Measurements from ENCODE around the gene MICAL3. TPM values are rescaled to one million over a fixed set of nuclear protein-coding genes. Genes with fewer than 3 reads are reported as not detected.
"Not testable (repeated sequence)": the region's sequence is repeated elsewhere in the genome, so short reads cannot be mapped to it uniquely, and the experiment has no call there.

MICAL3 gene
- total and polyA plus RNA-seq, 2 experiments from 2014 or later: 6.1 to 25.1 TPM

GRCh38 chr22:17769716-17770082, 254.7 kb downstream of the MICAL3 start:
- Histone ChIP-seq H3K9me3 (ENCODE audit: low read depth) (no peaks in the 10 kb centered on the region), H3K9ac (no peak overlapping the region), H3K79me2 (ENCODE audit: insufficient read depth) (peaks cover 31% of the 10 kb centered on the region), H3K27me3 (replicated peaks; ENCODE audit: insufficient read depth) (no peaks in the 10 kb centered on the region), H3K4me3 (no peak overlapping the region), H3F3A (ENCODE audit: insufficient read depth) (no peaks in the 10 kb centered on the region), H2AFZ (no peak overlapping the region), H3K9me2 (ENCODE audit: insufficient read depth) (no peaks in the 10 kb centered on the region), H4K20me1 (ENCODE audit: insufficient read depth) (no peaks in the 10 kb centered on the region), H3K4me1 (ENCODE audit: insufficient read depth) (peaks cover 11% of the 10 kb centered on the region), H3K36me3 (ENCODE audit: low read depth) (no peaks in the 10 kb centered on the region), H3K27ac (no peak overlapping the region), H3K4me2 (ENCODE audit: unreplicated experiment) (no peak overlapping the region)
- TF ChIP-seq EZH2 (IDR thresholded peaks at IDR 0.05; ENCODE audit: insufficient read depth, poor library complexity, severe bottlenecking): no peak
- no peak for TF ChIP-seq EZH2phosphoT487 (IDR thresholded peaks at IDR 0.05; ENCODE audit: insufficient read depth, low read depth)
- DNase-seq: no peak
- in situ Hi-C loops (cut with MboI): no loop called here
- WGBS, 2 experiments (ENCODE audit: low coverage in 1 of 2, low lambda C conversion rate in 2 of 2, missing lambda C conversion rate in 2 of 2): 93 to 96% methylated on average over 8 to 9 of the region's 9 CpGs

GRCh38 chr22:17769013-17769715, 255.2 kb downstream of the MICAL3 start:
- Histone ChIP-seq H3K9ac (no peak overlapping the region), H3K27me3 (replicated peaks; ENCODE audit: insufficient read depth) (no peaks in the 10 kb centered on the region), H3K9me3 (ENCODE audit: low read depth) (no peaks in the 10 kb centered on the region), H3K4me3 (no peak overlapping the region), H3F3A (ENCODE audit: insufficient read depth) (no peaks in the 10 kb centered on the region), H4K20me1 (ENCODE audit: insufficient read depth) (no peaks in the 10 kb centered on the region), H3K4me1 (ENCODE audit: insufficient read depth) (peaks cover 11% of the 10 kb centered on the region), H3K9me2 (ENCODE audit: insufficient read depth) (no peaks in the 10 kb centered on the region), H3K4me2 (ENCODE audit: unreplicated experiment) (no peak overlapping the region), H2AFZ (no peak overlapping the region), H3K79me2 (ENCODE audit: insufficient read depth) (peaks cover 32% of the 10 kb centered on the region), H3K36me3 (ENCODE audit: low read depth) (no peaks in the 10 kb centered on the region), H3K27ac (no peak overlapping the region)
- in situ Hi-C loops (cut with MboI): no loop called here
- WGBS, 2 experiments (ENCODE audit: low coverage in 1 of 2, low lambda C conversion rate in 2 of 2, missing lambda C conversion rate in 2 of 2): 94 to 96% methylated on average over 14 of the region's 14 CpGs
- DNase-seq: no peak
- TF ChIP-seq EZH2phosphoT487 (IDR thresholded peaks at IDR 0.05; ENCODE audit: insufficient read depth, low read depth) (no peak), EZH2 (IDR thresholded peaks at IDR 0.05; ENCODE audit: insufficient read depth, poor library complexity, severe bottlenecking) (no peak)

GRCh38 chr22:17767233-17768065, 256.9 kb downstream of the MICAL3 start:
- H2AFZ ChIP-seq: no peak overlapping the region
- no peaks in the 10 kb centered on the region for H3K27me3 ChIP-seq (replicated peaks; ENCODE audit: insufficient read depth)
- H3K4me3 ChIP-seq: no peak overlapping the region
- H3K36me3 ChIP-seq (ENCODE audit: low read depth): no peaks in the 10 kb centered on the region
- H4K20me1 ChIP-seq (ENCODE audit: insufficient read depth): no peaks in the 10 kb centered on the region
- no peaks in the 10 kb centered on the region for H3F3A ChIP-seq (ENCODE audit: insufficient read depth)
- no peak overlapping the region for H3K9ac ChIP-seq
- in situ Hi-C loops (cut with MboI): no loop called here
- H3K27ac ChIP-seq: no peak overlapping the region
- no peaks in the 10 kb centered on the region for H3K9me2 ChIP-seq (ENCODE audit: insufficient read depth)
- H3K9me3 ChIP-seq (ENCODE audit: low read depth): no peaks in the 10 kb centered on the region
- DNase-seq: no peak
- no peak for TF ChIP-seq EZH2 (IDR thresholded peaks at IDR 0.05; ENCODE audit: insufficient read depth, poor library complexity, severe bottlenecking)
- no peaks in the 10 kb centered on the region for H3K4me1 ChIP-seq (ENCODE audit: insufficient read depth)
- no peak overlapping the region for H3K4me2 ChIP-seq (ENCODE audit: unreplicated experiment)
- peaks cover 36% of the 10 kb centered on the region for H3K79me2 ChIP-seq (ENCODE audit: insufficient read depth)
- 93 to 94% methylated on average over 14 of the region's 14 CpGs for WGBS, 2 experiments (ENCODE audit: low coverage in 1 of 2, low lambda C conversion rate in 2 of 2, missing lambda C conversion rate in 2 of 2)

GRCh38 chr22:17764852-17765251, 259.5 kb downstream of the MICAL3 start:
- DNase-seq; in situ Hi-C loops (cut with MboI); H4K20me1 ChIP-seq (ENCODE audit: insufficient read depth); H3K27ac ChIP-seq; H3K4me1 ChIP-seq (ENCODE audit: insufficient read depth); H3K36me3 ChIP-seq (ENCODE audit: low read depth); H2AFZ ChIP-seq; H3K4me2 ChIP-seq (ENCODE audit: unreplicated experiment); H3K9me2 ChIP-seq (ENCODE audit: insufficient read depth); H3K4me3 ChIP-seq; H3K9ac ChIP-seq; H3K9me3 ChIP-seq (ENCODE audit: low read depth); H3K27me3 ChIP-seq (replicated peaks; ENCODE audit: insufficient read depth); H3F3A ChIP-seq (ENCODE audit: insufficient read depth): not testable (repeated sequence)
- peaks cover 46% of the 10 kb centered on the region for H3K79me2 ChIP-seq (ENCODE audit: insufficient read depth)
- WGBS, 2 experiments (ENCODE audit: low coverage in 1 of 2, low lambda C conversion rate in 2 of 2, missing lambda C conversion rate in 2 of 2): 68 to 71% methylated on average over 5 of the region's 5 CpGs

Measured in GM23248 (cell line).